ENCODE results near the gene MYH9. TPM values are rescaled to one million over a fixed set of nuclear protein-coding genes. Genes with fewer than 3 reads are reported as not detected.

Gene MYH9
- total and polyA plus RNA-seq, 7 experiments from 2014 or later: 95.5 to 900 (median 661) TPM

DNA sequence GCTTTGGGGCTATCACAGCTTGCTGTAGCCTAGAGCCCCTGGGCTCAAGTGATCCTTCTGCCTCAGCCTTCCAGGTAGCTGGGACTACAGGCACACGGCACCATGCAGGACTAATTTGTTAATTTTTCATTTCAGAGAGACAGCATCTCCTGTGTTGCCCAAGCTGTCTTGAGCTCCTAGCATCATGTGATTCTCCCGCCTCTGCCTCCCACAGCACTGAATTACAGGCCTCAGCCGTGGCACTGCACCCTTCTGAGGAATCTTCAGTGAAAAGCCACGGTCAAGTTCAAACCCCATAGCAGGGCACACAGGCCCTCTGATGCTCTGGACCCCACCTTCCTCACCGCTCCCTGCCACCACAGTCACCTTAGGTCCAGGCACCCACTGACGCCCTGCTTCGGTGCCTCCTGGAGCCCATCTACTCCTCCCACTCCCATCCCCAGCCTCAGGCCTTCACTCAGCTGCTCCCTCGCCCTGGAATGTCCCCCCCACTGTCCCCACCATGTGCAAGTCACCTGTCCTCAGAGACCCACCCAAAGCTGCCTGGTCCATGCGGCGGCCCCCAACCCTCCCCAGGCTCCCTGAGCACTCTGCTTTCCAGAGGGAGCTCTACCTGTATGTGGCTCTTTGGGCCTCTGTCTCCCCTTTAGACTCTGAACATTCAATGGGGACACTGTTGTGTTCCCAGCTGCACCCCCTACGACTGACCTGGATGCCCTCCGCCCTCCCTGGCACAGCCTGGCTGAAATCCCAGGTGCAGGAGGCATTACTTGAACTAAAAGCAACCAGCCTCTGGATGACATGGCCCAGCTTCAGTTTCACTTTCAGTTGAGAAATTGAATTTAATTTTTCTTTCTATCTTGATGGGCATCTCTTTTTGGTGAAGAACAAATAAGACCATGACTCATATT, 150.1 kb downstream of the MYH9 start:
- CTCF ChIA-PET: interaction anchor here (0.6 to 1.8 kb wide), 4 partner anchors 16 to 290 kb away, joined by 3 to 11 read pairs (median 3); partner anchors contain the start of gene APOL1
- H3K4me1 Mint-ChIP-seq: peaks cover 45 to 66% (median 58%) of the 10 kb centered on the region in 7 donors
- H3K27ac Mint-ChIP-seq: peak overlapping the region; percentile 94 to 98 (median 97)
- H3K27me3 Mint-ChIP-seq: peaks cover 0 to 1% (median 0%) of the 10 kb centered on the region in 5 donors
- peak overlapping the region; percentile 93 to 99 (median 99) for H3K4me3 Mint-ChIP-seq
- Histone ChIP-seq H3K27ac (ENCODE audit: low read depth, low read length) (peak overlapping the region; percentile 76), H3K27me3 (ENCODE audit: control insufficient read depth in 2 of 2, insufficient read depth in 2 of 2, low read length in 2 of 2) (no peaks in the 10 kb centered on the region), H3K9me3 (ENCODE audit: control insufficient read depth in 2 of 3, low read length in 3 of 3) (no peaks in the 10 kb centered on the region), H3K36me3 (ENCODE audit: control insufficient read depth in 2 of 3, insufficient read depth in 3 of 3, low read length in 3 of 3) (peaks cover 0 to 40% (median 10%) of the 10 kb centered on the region in 3 experiments), H3K4me1 (ENCODE audit: control insufficient read depth in 2 of 2, insufficient read depth in 2 of 2, low read length in 2 of 2) (peaks cover 23 to 33% of the 10 kb centered on the region in 2 donors), H3K4me3 (ENCODE audit: low read length) (peak overlapping the region; percentile 94)
- intact Hi-C loops (cut with micrococcal nuclease): loop anchor here (2.0 to 5.0 kb wide), 5 partner anchors 41 to 245 kb away; partner anchors contain the start of gene APOL3 (in 1 of the 2)
- peaks cover 19 to 64% (median 40%) of the 10 kb centered on the region in 5 donors for H3K36me3 Mint-ChIP-seq
- no peak for ATAC-seq
- POLR2A ChIA-PET: interaction anchor here (0.8 to 4.0 kb wide), 3 partner anchors 10 to 97 kb away, joined by 3 to 24 read pairs (median 5); partner anchors contain the start of gene APOL1
- peak in 3 of 9 donors; percentile 3 to 17 (median 11) for DNase-seq
- peaks cover 0 to 10% (median 3%) of the 10 kb centered on the region in 11 donors for H3K9me3 Mint-ChIP-seq

DNA sequence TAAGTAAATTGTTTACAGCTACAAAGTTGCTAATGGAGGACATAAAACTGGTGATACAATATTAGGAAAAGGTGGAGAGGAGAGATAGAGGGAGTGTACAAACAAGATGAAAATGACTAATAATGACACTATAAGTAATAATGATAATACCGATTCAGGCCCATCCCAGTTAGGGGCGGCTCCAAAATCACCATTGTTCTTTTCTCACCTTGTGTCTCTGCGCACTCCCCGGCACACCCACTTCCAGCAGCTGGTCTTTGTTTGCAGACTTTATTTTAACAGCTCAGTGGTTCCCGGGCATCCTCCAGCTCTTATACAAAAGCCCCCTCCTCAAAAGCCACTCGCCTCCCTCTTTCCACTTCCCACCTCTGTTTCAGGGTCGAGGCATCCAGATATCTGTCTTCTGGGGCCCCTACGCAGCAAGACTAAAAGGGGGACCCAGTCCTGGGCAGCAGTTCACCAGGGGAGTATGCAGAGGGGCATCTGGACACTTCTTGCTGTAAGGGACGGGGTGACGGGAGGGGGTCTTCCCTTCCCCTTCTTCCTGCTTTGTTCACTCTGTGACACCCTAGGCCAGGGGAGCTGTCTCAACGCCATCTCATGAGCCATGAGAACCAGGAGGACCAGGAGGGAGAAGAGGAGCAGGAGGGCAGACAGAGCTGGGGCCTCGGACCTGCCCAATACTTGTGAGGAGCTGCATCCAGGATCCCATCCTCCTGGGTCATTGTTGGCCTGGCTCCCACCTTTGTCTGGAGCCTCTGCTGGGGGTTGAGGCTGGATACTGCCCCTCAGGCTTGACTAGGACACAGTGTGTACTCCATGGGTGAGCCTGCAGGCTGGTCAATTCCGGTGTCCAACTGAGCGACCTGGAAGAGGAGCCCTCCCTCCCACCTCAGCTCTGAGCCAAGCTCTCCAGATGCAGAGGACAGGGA, 151.1 kb downstream of the MYH9 start:
- no peak for DNase-seq
- Histone ChIP-seq H3K4me1 (ENCODE audit: control insufficient read depth in 2 of 2, insufficient read depth in 2 of 2, low read length in 2 of 2) (peaks cover 23 to 33% of the 10 kb centered on the region in 2 donors), H3K36me3 (ENCODE audit: control insufficient read depth in 2 of 3, insufficient read depth in 3 of 3, low read length in 3 of 3) (peaks cover 6 to 50% (median 13%) of the 10 kb centered on the region in 3 experiments), H3K9me3 (ENCODE audit: control insufficient read depth in 2 of 3, low read length in 3 of 3) (no peaks in the 10 kb centered on the region), H3K27me3 (ENCODE audit: control insufficient read depth in 2 of 2, insufficient read depth in 2 of 2, low read length in 2 of 2) (no peaks in the 10 kb centered on the region), H3K27ac (ENCODE audit: low read depth, low read length) (no peak overlapping the region), H3K4me3 (ENCODE audit: low read length) (no peak overlapping the region)
- no peaks in the 10 kb centered on the region for H3K27me3 Mint-ChIP-seq
- no peak for ATAC-seq
- peaks cover 23 to 66% (median 47%) of the 10 kb centered on the region in 5 donors for H3K36me3 Mint-ChIP-seq
- H3K27ac Mint-ChIP-seq: peak overlapping the region in 5 of 9 donors; percentile 21 to 59 (median 45)
- ChIA-PET CTCF (interaction anchor here (0.6 to 0.9 kb wide), 3 partner anchors 11 to 625 kb away, joined by 3 to 4 read pairs (median 3); no protein-coding TSS in a partner anchor), POLR2A (interaction anchor here (0.6 kb wide), 1 partner anchor 926 kb away, joined by 3 read pairs; no protein-coding TSS in a partner anchor)
- H3K4me3 Mint-ChIP-seq: peak overlapping the region; percentile 29 to 99 (median 98)
- H3K9me3 Mint-ChIP-seq: peaks cover 0 to 6% (median 2%) of the 10 kb centered on the region in 11 donors
- peaks cover 50 to 70% (median 59%) of the 10 kb centered on the region in 7 donors for H3K4me1 Mint-ChIP-seq
- intact Hi-C loops (cut with micrococcal nuclease): loop anchor here in 1 of 2 donors (5.0 kb wide), 1 partner anchor 146 kb away; no protein-coding TSS in a partner anchor

DNA sequence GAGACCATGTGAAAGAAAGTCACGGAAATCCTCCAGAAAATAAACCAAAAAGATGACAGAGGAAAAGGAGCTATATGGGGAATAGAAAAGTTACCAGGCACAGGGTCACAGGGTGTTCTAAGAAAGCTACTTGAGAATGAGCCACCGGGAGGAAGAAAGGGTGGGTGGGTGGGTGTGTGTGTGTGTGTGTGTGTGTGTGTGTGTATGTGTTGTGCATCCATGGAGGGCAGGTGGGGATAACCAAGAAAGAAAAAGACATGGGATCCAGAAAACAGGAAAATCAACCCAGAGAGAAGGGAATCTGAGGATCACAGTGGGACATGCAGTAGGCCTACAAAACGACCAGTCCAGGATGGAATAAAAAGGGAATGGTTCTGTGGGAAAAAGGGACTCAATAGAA, 152.2 kb downstream of the MYH9 start:
- ChIA-PET CTCF (interaction anchor here (0.6 to 0.9 kb wide), 2 partner anchors 10 to 193 kb away, joined by 4 to 5 read pairs; no protein-coding TSS in a partner anchor), POLR2A (no interaction called here)
- Mint-ChIP-seq H3K27me3 (no peaks in the 10 kb centered on the region), H3K4me3 (peak overlapping the region; percentile 11 to 99 (median 82)), H3K27ac (peak overlapping the region in 5 of 9 donors; percentile 6 to 69 (median 47)), H3K9me3 (peaks cover 0 to 6% (median 2%) of the 10 kb centered on the region in 11 donors), H3K36me3 (peaks cover 23 to 71% (median 47%) of the 10 kb centered on the region in 5 donors), H3K4me1 (peaks cover 50 to 69% (median 59%) of the 10 kb centered on the region in 7 donors)
- no peaks in the 10 kb centered on the region for H3K27me3 ChIP-seq (ENCODE audit: control insufficient read depth in 2 of 2, insufficient read depth in 2 of 2, low read length in 2 of 2)
- DNase-seq (no peak), ATAC-seq (no peak)
- no peaks in the 10 kb centered on the region for H3K9me3 ChIP-seq (ENCODE audit: control insufficient read depth in 2 of 3, low read length in 3 of 3)
- H3K4me3 ChIP-seq (ENCODE audit: low read length): no peak overlapping the region
- H3K36me3 ChIP-seq (ENCODE audit: control insufficient read depth in 2 of 3, insufficient read depth in 3 of 3, low read length in 3 of 3): peaks cover 15 to 61% (median 18%) of the 10 kb centered on the region in 3 experiments
- intact Hi-C loops (cut with micrococcal nuclease): loop anchor here in 1 of 2 donors (5.0 kb wide), 1 partner anchor 147 kb away; no protein-coding TSS in a partner anchor
- H3K4me1 ChIP-seq (ENCODE audit: control insufficient read depth in 2 of 2, insufficient read depth in 2 of 2, low read length in 2 of 2): peaks cover 23 to 33% of the 10 kb centered on the region in 2 donors
- H3K27ac ChIP-seq (ENCODE audit: low read depth, low read length): no peak overlapping the region

DNA sequence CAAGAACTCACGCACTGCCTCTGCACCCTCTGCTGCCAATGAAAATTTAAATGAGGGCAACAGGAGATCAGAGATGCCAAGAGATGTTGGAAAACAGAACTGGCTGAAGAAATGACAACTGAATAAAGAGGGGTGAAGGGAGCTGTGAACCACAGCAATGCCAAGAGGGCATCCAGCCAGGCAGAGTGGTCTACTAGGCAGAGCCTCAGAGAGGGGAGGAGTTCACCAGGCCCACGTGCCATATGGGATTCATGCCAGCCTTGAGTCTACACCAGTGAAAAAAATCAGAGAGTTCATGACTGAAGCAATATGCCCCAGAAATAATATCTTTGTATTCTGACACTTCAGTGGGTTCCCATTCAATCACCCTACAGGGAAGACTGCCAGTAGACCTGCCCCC, 152.8 kb downstream of the MYH9 start:
- peaks cover 23 to 73% (median 47%) of the 10 kb centered on the region in 5 donors for H3K36me3 Mint-ChIP-seq
- POLR2A ChIA-PET: no interaction called here
- CTCF ChIA-PET: no interaction called here

DNA sequence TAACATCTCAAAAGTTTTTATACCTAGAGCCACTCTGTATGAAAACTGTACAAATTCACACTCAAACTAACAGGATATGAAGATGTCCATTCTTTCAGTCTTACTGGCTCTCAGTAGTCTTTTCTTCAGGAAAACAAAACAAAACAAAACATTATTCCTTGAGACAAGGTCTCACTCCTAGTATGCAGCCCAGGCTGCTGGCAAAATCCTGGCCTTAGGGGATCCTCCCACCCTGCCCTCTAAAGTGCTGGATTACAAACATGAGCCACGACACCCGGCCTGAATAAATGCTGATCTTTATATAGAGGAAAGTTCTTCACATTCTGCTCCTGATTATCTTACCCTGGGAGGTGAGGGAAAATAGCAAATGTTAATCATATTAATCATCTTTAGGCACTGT, 153.6 kb downstream of the MYH9 start:
- Mint-ChIP-seq H3K9me3 (peaks cover 0 to 6% (median 2%) of the 10 kb centered on the region in 11 donors), H3K4me1 (peaks cover 41 to 57% (median 49%) of the 10 kb centered on the region in 7 donors), H3K27ac (peak overlapping the region in 1 of 9 donors; percentile 69), H3K4me3 (peak overlapping the region in 2 of 10 donors; percentile 93 to 94), H3K27me3 (no peaks in the 10 kb centered on the region), H3K36me3 (peaks cover 26 to 74% (median 49%) of the 10 kb centered on the region in 5 donors)
- no peak overlapping the region for H3K4me3 ChIP-seq (ENCODE audit: low read length)
- H3K36me3 ChIP-seq (ENCODE audit: control insufficient read depth in 2 of 3, insufficient read depth in 3 of 3, low read length in 3 of 3): peaks cover 19 to 73% (median 25%) of the 10 kb centered on the region in 3 experiments
- intact Hi-C loops (cut with micrococcal nuclease): no loop called here
- H3K4me1 ChIP-seq (ENCODE audit: control insufficient read depth in 2 of 2, insufficient read depth in 2 of 2, low read length in 2 of 2): peaks cover 18 to 26% of the 10 kb centered on the region in 2 donors
- CTCF ChIA-PET: no interaction called here
- H3K27ac ChIP-seq (ENCODE audit: low read depth, low read length): no peak overlapping the region
- DNase-seq (no peak), ATAC-seq (no peak)
- no peaks in the 10 kb centered on the region for H3K9me3 ChIP-seq (ENCODE audit: control insufficient read depth in 2 of 3, low read length in 3 of 3)
- H3K27me3 ChIP-seq (ENCODE audit: control insufficient read depth in 2 of 2, insufficient read depth in 2 of 2, low read length in 2 of 2): no peaks in the 10 kb centered on the region
- POLR2A ChIA-PET: no interaction called here

More for the DNA sequence above, 152.8 kb downstream of the MYH9 start:
- H3K9me3 Mint-ChIP-seq: peaks cover 0 to 6% (median 2%) of the 10 kb centered on the region in 11 donors
- H3K27me3 ChIP-seq (ENCODE audit: control insufficient read depth in 2 of 2, insufficient read depth in 2 of 2, low read length in 2 of 2): no peaks in the 10 kb centered on the region
- peaks cover 22 to 30% of the 10 kb centered on the region in 2 donors for H3K4me1 ChIP-seq (ENCODE audit: control insufficient read depth in 2 of 2, insufficient read depth in 2 of 2, low read length in 2 of 2)
- peak overlapping the region in 3 of 9 donors; percentile 56 to 83 (median 65) for H3K27ac Mint-ChIP-seq
- no peak overlapping the region for H3K27ac ChIP-seq (ENCODE audit: low read depth, low read length)
- H3K4me3 Mint-ChIP-seq: peak overlapping the region in 6 of 10 donors; percentile 16 to 99 (median 60)
- no peaks in the 10 kb centered on the region for H3K9me3 ChIP-seq (ENCODE audit: control insufficient read depth in 2 of 3, low read length in 3 of 3)
- H3K4me1 Mint-ChIP-seq: peaks cover 47 to 63% (median 56%) of the 10 kb centered on the region in 7 donors
- DNase-seq (no peak), ATAC-seq (no peak)
- H3K4me3 ChIP-seq (ENCODE audit: low read length): no peak overlapping the region
- intact Hi-C loops (cut with micrococcal nuclease): loop anchor here in 1 of 2 donors (5.0 kb wide), 1 partner anchor 147 kb away; no protein-coding TSS in a partner anchor
- H3K36me3 ChIP-seq (ENCODE audit: control insufficient read depth in 2 of 3, insufficient read depth in 3 of 3, low read length in 3 of 3): peaks cover 19 to 68% (median 25%) of the 10 kb centered on the region in 3 experiments
- no peaks in the 10 kb centered on the region for H3K27me3 Mint-ChIP-seq
